Choroid plexus epithelial cell (primary cell): ENCODE results near the gene TCF4.

Experiments
- DNase-seq: peaks from one replicate; pipeline ENCODE4 v3.0.0-alpha.2; 2010; ENCODE audit warnings: low read depth
- H3K4me3 ChIP-seq: 2 replicates; pipeline ENCODE4 v1.5.1; 2011; ENCODE audit warnings: low read depth, mild to moderate bottlenecking, control low read depth, low read length, moderate library complexity
- TF ChIP-seq, protein P1 (sequence below): conservative IDR thresholded peaks from 2 replicates; pipeline ENCODE4 v1.5.1; 2011; ENCODE audit warnings: low read depth, mild to moderate bottlenecking, control low read depth, inconsistent platforms, low read length, moderate library complexity

Gene TCF4

GRCh38 chr18:55301824-55302166 lies 286.2 kb downstream of the TCF4 start:
- peak overlapping the region; percentile 36 for H3K4me3 ChIP-seq
- TF ChIP-seq, protein P1, sequence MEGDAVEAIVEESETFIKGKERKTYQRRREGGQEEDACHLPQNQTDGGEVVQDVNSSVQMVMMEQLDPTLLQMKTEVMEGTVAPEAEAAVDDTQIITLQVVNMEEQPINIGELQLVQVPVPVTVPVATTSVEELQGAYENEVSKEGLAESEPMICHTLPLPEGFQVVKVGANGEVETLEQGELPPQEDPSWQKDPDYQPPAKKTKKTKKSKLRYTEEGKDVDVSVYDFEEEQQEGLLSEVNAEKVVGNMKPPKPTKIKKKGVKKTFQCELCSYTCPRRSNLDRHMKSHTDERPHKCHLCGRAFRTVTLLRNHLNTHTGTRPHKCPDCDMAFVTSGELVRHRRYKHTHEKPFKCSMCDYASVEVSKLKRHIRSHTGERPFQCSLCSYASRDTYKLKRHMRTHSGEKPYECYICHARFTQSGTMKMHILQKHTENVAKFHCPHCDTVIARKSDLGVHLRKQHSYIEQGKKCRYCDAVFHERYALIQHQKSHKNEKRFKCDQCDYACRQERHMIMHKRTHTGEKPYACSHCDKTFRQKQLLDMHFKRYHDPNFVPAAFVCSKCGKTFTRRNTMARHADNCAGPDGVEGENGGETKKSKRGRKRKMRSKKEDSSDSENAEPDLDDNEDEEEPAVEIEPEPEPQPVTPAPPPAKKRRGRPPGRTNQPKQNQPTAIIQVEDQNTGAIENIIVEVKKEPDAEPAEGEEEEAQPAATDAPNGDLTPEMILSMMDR = no peak
- DNase-seq = peak; percentile 38

DNA sequence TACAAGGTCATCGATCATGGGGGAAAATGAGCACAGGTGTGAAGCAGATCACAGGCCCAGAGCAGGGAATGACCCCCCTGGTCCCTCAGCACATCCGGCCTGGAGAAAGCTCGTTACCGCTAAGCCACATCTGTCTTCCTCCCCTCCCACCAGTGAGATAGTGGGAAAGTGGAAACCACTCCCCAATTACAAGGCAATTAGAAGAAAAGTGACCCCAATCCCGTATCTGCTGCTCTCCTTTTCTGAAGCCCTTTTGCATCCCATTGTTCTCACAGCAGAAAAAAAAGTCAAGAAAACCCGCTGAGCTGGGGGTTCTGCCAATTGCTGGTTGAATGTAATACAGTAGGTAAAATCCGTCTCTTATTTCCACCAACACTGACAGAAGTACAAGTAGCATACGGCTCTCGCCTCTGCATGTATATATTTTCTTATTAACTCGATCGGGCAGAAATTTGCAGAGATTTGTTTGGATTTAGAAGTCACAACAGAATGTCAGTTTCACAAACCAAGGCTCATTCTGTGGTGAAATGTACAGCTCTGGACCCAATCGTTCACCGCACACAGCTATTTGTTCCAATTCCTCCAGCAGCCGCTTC lies 287.0 kb downstream of the TCF4 start:
- TF ChIP-seq, protein P1 = no peak
- peak overlapping the region; percentile 14 for H3K4me3 ChIP-seq
- peak; percentile 50 for DNase-seq

GRCh38 chr18:55300421-55300935 lies 287.5 kb downstream of the TCF4 start:
- no peak for DNase-seq
- TF ChIP-seq, protein P1 = no peak
- H3K4me3 ChIP-seq = peak overlapping the region; percentile 14

DNA sequence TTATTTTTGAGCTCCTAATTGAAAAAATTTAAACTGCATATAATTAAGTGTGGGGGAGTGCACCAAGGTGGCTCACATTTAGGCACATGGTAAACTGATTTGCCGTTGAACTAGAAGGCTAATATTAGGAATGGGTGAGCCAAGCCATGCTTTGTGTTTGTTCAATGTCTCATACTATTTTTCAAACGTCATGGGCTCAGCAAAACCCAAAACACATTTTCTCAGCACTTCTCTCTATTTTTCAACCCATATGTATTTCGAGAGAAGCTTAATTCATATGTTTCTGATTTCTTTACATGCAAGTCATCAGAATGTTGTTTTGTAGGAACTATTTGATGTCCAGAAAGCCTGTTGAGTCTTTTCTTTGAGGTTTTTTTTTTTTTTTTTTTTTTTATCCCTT lies 291.2 kb downstream of the TCF4 start:
- H3K4me3 ChIP-seq = no peak overlapping the region
- no peak for DNase-seq
- TF ChIP-seq, protein P1 = no peak

- no peak for DNase-seq
- TF ChIP-seq, protein P1 = no peak
- H3K4me3 ChIP-seq = no peak overlapping the region
These were observed 291.9 kb downstream of the TCF4 start for GRCh38 chr18:55296115-55296514.

- TF ChIP-seq, protein P1 = no peak
- H3K4me3 ChIP-seq = no peak overlapping the region
- peak; percentile 32 for DNase-seq
These were observed 297.1 kb downstream of the TCF4 start for GRCh38 chr18:55290898-55291297.

- TF ChIP-seq, protein P1 = no peak
- DNase-seq = no peak
- no peak overlapping the region for H3K4me3 ChIP-seq
These were observed 298.2 kb downstream of the TCF4 start for GRCh38 chr18:55289775-55290174.
